HepG2 (cell line): ENCODE measurements around the gene MICALL2. TPM values are rescaled to one million over a fixed set of nuclear protein-coding genes. Genes with fewer than 3 reads are reported as not detected.

Experiments used
- ATAC-seq: fragments of 200-7000 bp; cut with Tn5 transposase; 3 replicates; pipeline ENCODE4 v1.9.1; 2020; ENCODE audit warnings: mild to moderate bottlenecking, moderate library complexity
- Bru-seq: library from RNA; stranded (reverse); fragments of 400-500 nt; gene quantifications from one replicate; lab custom pipeline; 2021; lab: Mats Ljungman, UMichigan
- BruChase-seq, 2 experiments: library from RNA; stranded (reverse); fragments of 400-500 nt; gene quantifications; one replicate each; lab custom pipeline; 2021; lab: Mats Ljungman, UMichigan
- BruUV-seq: library from RNA; stranded (reverse); fragments of 400-500 nt; replicated peaks from 2 replicates; lab custom pipeline; 2021; lab: Mats Ljungman, UMichigan
- CTCF ChIA-PET: fragments of 300-600 bp; formaldehyde crosslinking; extraction: SDS; loops from one replicate; lab custom pipeline; 2021; ENCODE audit warnings: low total read pairs, inconsistent platforms, low intra/inter-chr PET ratio; lab: Yijun Ruan, JAX
- POLR2A ChIA-PET: fragments of 350-600 bp; sonication (Branson Sonifier 250); formaldehyde crosslinking; loops from one replicate; lab custom pipeline; 2020; ENCODE audit warnings: antibody characterized with exemption, inconsistent platforms; lab: Yijun Ruan, JAX
- DNase-seq: peaks from one replicate; pipeline ENCODE4 v3.0.0-alpha.2; 2015; ENCODE audit warnings: low spot score
- FAIRE-seq: peaks from 3 replicates; lab custom pipeline; 2011; peaks lifted over from hg19 to GRCh38; lab: Jason Lieb, UNC
- H2AFZ ChIP-seq: one replicate; pipeline ENCODE4 v1.6.1; 2011; ENCODE audit warnings: low read length, inconsistent platforms
- H3K27ac ChIP-seq: fragments of 300-600 bp; 3 replicates; pipeline ENCODE4 v1.8.0; 2011; ENCODE audit warnings: mixed run types, mild to moderate bottlenecking, mixed read lengths, low read length, inconsistent platforms; ENCODE audit not compliant: insufficient read depth; ENCODE audit errors: extremely low read length
- H3K27me3 ChIP-seq, 2 experiments: fragments of 200-600 bp in 1 of 2; 2 replicates in 1 of 2; 3 replicates in 1 of 2; pipeline versions ENCODE4 v1.6.0 to v1.8.0; 2011; ENCODE audit warnings: low read length in 2 of 2, mild to moderate bottlenecking in 2 of 2, moderate library complexity in 2 of 2, inconsistent platforms in 1 of 2; ENCODE audit not compliant: insufficient read depth in 2 of 2, control insufficient read depth in 1 of 2
- H3K36me3 ChIP-seq, 2 experiments: fragments of 200-600 bp in 1 of 2; replicated peaks in 1 of 2; 2 replicates in 1 of 2; 3 replicates in 1 of 2; pipeline versions ENCODE4 v1.5.1 to v1.8.0; 2011; ENCODE audit warnings: low read length in 2 of 2, inconsistent platforms in 1 of 2; ENCODE audit not compliant: insufficient read depth in 2 of 2, control insufficient read depth in 1 of 2
- H3K4me1 ChIP-seq: 2 replicates; pipeline ENCODE4 v1.5.1; 2012; ENCODE audit warnings: low read length, inconsistent platforms; ENCODE audit not compliant: insufficient read depth
- H3K4me2 ChIP-seq: 2 replicates; pipeline ENCODE4 v1.6.0; 2011; ENCODE audit warnings: low read depth, low read length, inconsistent platforms
- H3K4me3 ChIP-seq, 3 experiments: fragments of 200-600 bp in 1 of 3; sonication (generic), shearing (Covaris generic) in 1 of 3; replicated peaks in 1 of 3; 2 replicates each; pipeline ENCODE4 v1.5.1; 2011 to 2016; ENCODE audit warnings: low read length in 3 of 3, inconsistent platforms in 2 of 3, low read depth in 2 of 3, mild to moderate bottlenecking in 2 of 3, control low read depth in 1 of 3, mixed read lengths in 1 of 3; ENCODE audit not compliant: insufficient read depth in 1 of 3
- H3K79me2 ChIP-seq: one replicate; pipeline ENCODE4 v1.6.1; 2011; ENCODE audit warnings: low read length, inconsistent platforms; ENCODE audit not compliant: insufficient read depth
- H3K9ac ChIP-seq: 2 replicates; pipeline ENCODE4 v1.6.0; 2011; ENCODE audit warnings: mild to moderate bottlenecking, low read depth, low read length, inconsistent platforms; ENCODE audit not compliant: insufficient read depth
- H3K9me3 ChIP-seq: 2 replicates; pipeline ENCODE4 v1.5.1; 2012; ENCODE audit warnings: mild to moderate bottlenecking, low read length
- H4K20me1 ChIP-seq: 2 replicates; pipeline ENCODE4 v1.6.0; 2011; ENCODE audit warnings: inconsistent platforms, mild to moderate bottlenecking, low read length, moderate library complexity; ENCODE audit not compliant: insufficient read depth
- FLYWCH1 ChIP-seq: sonication (generic); formaldehyde crosslinking; IDR thresholded peaks from 2 replicates; pipeline ENCODE4 v1.8.1; 2023; ENCODE audit warnings: mild to moderate bottlenecking, missing genetic modification reagents
- FOXO1 ChIP-seq: sonication (generic); formaldehyde crosslinking; IDR thresholded peaks from 2 replicates; pipeline ENCODE4 v1.4.0; 2020; ENCODE audit warnings: missing genetic modification reagents
- HOXA3 ChIP-seq: sonication (generic); formaldehyde crosslinking; IDR thresholded peaks from 2 replicates; pipeline ENCODE4 v1.5.0; 2020; ENCODE audit warnings: missing genetic modification reagents
- HOXA5 ChIP-seq: sonication (generic); formaldehyde crosslinking; IDR thresholded peaks from 2 replicates; pipeline ENCODE4 v1.4.0; 2020; ENCODE audit warnings: missing genetic modification reagents
- POLR2G ChIP-seq: fragments of 200-400 bp; formaldehyde crosslinking; IDR thresholded peaks from 2 replicates; pipeline ENCODE4 v1.6.1; 2018; ENCODE audit warnings: mild to moderate bottlenecking, low read depth, low read length, moderate library complexity
- RFXAP ChIP-seq: sonication (generic); formaldehyde crosslinking; IDR thresholded peaks from 2 replicates; pipeline ENCODE4 v1.4.0; 2020; ENCODE audit warnings: missing genetic modification reagents, borderline replicate concordance
- RXRB ChIP-seq: IDR thresholded peaks from 2 replicates; pipeline ENCODE4 v1.6.1; 2016; ENCODE audit warnings: borderline replicate concordance, missing genetic modification reagents, missing compliant biosample characterization
- WIZ ChIP-seq: sonication (generic); formaldehyde crosslinking; IDR thresholded peaks from 2 replicates; pipeline ENCODE4 v1.5.1; 2020; ENCODE audit warnings: mild to moderate bottlenecking, missing genetic modification reagents
- ZBTB1 ChIP-seq: sonication (generic); formaldehyde crosslinking; IDR thresholded peaks from 2 replicates; pipeline ENCODE4 v1.4.0; 2020; ENCODE audit warnings: missing genetic modification reagents, borderline replicate concordance
- ZNF138 ChIP-seq: sonication (generic); formaldehyde crosslinking; IDR thresholded peaks from 2 replicates; pipeline ENCODE4 v1.5.0; 2020; ENCODE audit warnings: mild to moderate bottlenecking, low read depth, missing genetic modification reagents
- ZNF253 ChIP-seq: sonication (generic); formaldehyde crosslinking; IDR thresholded peaks from 2 replicates; pipeline ENCODE4 v1.8.0; 2022; ENCODE audit warnings: mild to moderate bottlenecking, missing genetic modification reagents, borderline replicate concordance
- ZNF280D ChIP-seq: sonication (generic); formaldehyde crosslinking; IDR thresholded peaks from 2 replicates; pipeline ENCODE4 v1.5.1; 2020; ENCODE audit warnings: mild to moderate bottlenecking, missing genetic modification reagents
- ZNF547 ChIP-seq: sonication (generic); formaldehyde crosslinking; IDR thresholded peaks from 2 replicates; pipeline ENCODE4 v1.5.1; 2020; ENCODE audit warnings: mild to moderate bottlenecking, missing genetic modification reagents
- ZNF678 ChIP-seq: sonication (generic); formaldehyde crosslinking; IDR thresholded peaks from 2 replicates; pipeline ENCODE4 v1.4.0; 2020; ENCODE audit warnings: mild to moderate bottlenecking, missing genetic modification reagents
- WGBS: methylation state at CpG from one replicate; pipeline ENCODE4 v1.1.6; 2017; ENCODE audit warnings: low lambda C conversion rate; 5-methylcytosine and 5-hydroxymethylcytosine counted together
- in situ Hi-C: cut with HindIII; loops from 2 replicates; pipeline ENCODE4 v1.10.0; 2017; ENCODE audit warnings: low pct_unique_long_range_greater_than_20kb; ENCODE audit not compliant: extremely low pct_ligation_motif_present
- intact Hi-C: fragments of 100-400 bp; cut with micrococcal nuclease; formaldehyde crosslinking; loops from one replicate; pipeline ENCODE4 v1.10.0; 2022; ENCODE audit not compliant: unreplicated experiment
- long read RNA-seq, 2 experiments: library from RNA in 1 of 2; library from polyadenylated mRNA in 1 of 2; stranded (forward) in 1 of 2; unstranded in 1 of 2; transcript quantifications; one replicate each; pipeline ENCODE4 v2.0.0, GENCODE V29; 2019 to 2022
- polyA minus RNA-seq, 3 experiments: library from RNA; depleted of rRNA, polyadenylated mRNA; stranded (reverse); fragments of >200 nt; gene quantifications; 2 replicates each; pipeline ENCODE4 v1.2.3, GENCODE V29; 2011; ENCODE audit warnings: low replicate concordance in 1 of 3
- polyA plus RNA-seq, 8 experiments: library from polyadenylated mRNA; depleted of rRNA in 3 of 8; stranded (reverse) in 7 of 8; unstranded in 1 of 8; fragments of >200 nt; fragmentation: Illumina TruSeq in 4 of 8; extraction: Trizol in 4 of 8; gene quantifications; 2 replicates each; pipeline versions ENCODE4 v1.2.1 to v1.2.3, GENCODE V29; 2011 to 2016; ENCODE audit warnings: low read depth in 4 of 8, missing spikeins in 1 of 8, mixed read lengths in 1 of 8; ENCODE audit not compliant: insufficient read depth in 1 of 8
- total RNA-seq, 5 experiments: library from RNA; depleted of rRNA; stranded (reverse); fragments of >200 nt; fragmentation: Illumina TruSeq; extraction: Trizol; gene quantifications; 2 replicates each; pipeline ENCODE4 v1.2.3, GENCODE V29; 2016; ENCODE audit warnings: low read depth in 1 of 5
- TF ChIP-seq, protein P1 (sequence below): sonication (generic); formaldehyde crosslinking; IDR thresholded peaks from 2 replicates; pipeline ENCODE4 v1.8.1; 2023; ENCODE audit warnings: missing genetic modification reagents, mild to moderate bottlenecking, borderline replicate concordance

Gene MICALL2
- total RNA-seq (2016; rRNA removed; fragmentation: Illumina TruSeq; extraction: Trizol) (1.8 and 5.8 TPM in 2 replicates), polyA plus RNA-seq (2011; rRNA removed) (12.4 and 15.0 TPM in 2 replicates), polyA minus RNA-seq (2011; rRNA and poly(A)+ RNA removed; ENCODE audit: low replicate concordance) (17.6 and 22.4 TPM in 2 replicates), Bru-seq, nascent RNA (percentile 41 among the genes with signal in this experiment), BruChase-seq, experiment 1, labeled RNA remaining after a 6-hour chase (percentile 55 among the genes with signal in this experiment), BruChase-seq, experiment 2, labeled RNA remaining after a 2-hour chase (percentile 48 among the genes with signal in this experiment)
- total RNA-seq (2016; cell fraction: cytosol; rRNA removed; fragmentation: Illumina TruSeq; extraction: Trizol; ENCODE audit: low read depth), result 5.5 and 6.3 TPM in 2 replicates
- 2.1 and 6.3 TPM in 2 replicates for total RNA-seq (2016; cell fraction: insoluble cytoplasmic fraction; rRNA removed; fragmentation: Illumina TruSeq; extraction: Trizol)
- 2.9 and 3.0 TPM in 2 replicates for total RNA-seq (2016; cell fraction: membrane; rRNA removed; fragmentation: Illumina TruSeq; extraction: Trizol)
- 7.9 and 10.2 TPM in 2 replicates for total RNA-seq (2016; cell fraction: nucleus; rRNA removed; fragmentation: Illumina TruSeq; extraction: Trizol)
- 2.3 and 4.4 TPM in 2 replicates for polyA plus RNA-seq (2011; cell fraction: cytosol; rRNA removed)
- polyA plus RNA-seq (2011; cell fraction: nucleus; rRNA removed), result 231 and 294 TPM in 2 replicates
- 5.9 and 10.1 TPM in 2 replicates for polyA plus RNA-seq (2012)
- 1.1 and 1.7 TPM in 2 replicates for polyA plus RNA-seq (2016; cell fraction: cytosol; fragmentation: Illumina TruSeq; extraction: Trizol; ENCODE audit: low read depth)
- 1.9 and 2.3 TPM in 2 replicates for polyA plus RNA-seq (2016; cell fraction: insoluble cytoplasmic fraction; fragmentation: Illumina TruSeq; extraction: Trizol; ENCODE audit: low read depth)
- polyA plus RNA-seq (2016; cell fraction: membrane; fragmentation: Illumina TruSeq; extraction: Trizol; ENCODE audit: low read depth), result 1.3 and 1.7 TPM in 2 replicates
- 32.1 and 32.9 TPM in 2 replicates for polyA plus RNA-seq (2016; cell fraction: nucleus; fragmentation: Illumina TruSeq; extraction: Trizol; ENCODE audit: insufficient read depth, low read depth)
- 2.2 and 2.5 TPM in 2 replicates for polyA minus RNA-seq (2011; cell fraction: cytosol; rRNA and poly(A)+ RNA removed)
- 26.2 and 30.8 TPM in 2 replicates for polyA minus RNA-seq (2011; cell fraction: nucleus; rRNA and poly(A)+ RNA removed)
- long read RNA-seq, experiment 1, partial matches to known transcripts, result 1 of 4 reads
- long read RNA-seq, experiment 1, other reads (novel, unspliced or antisense), result 3 of 4 reads
- long read RNA-seq, experiment 2, partial matches to known transcripts, result 3 of 7 reads
- long read RNA-seq, experiment 2, other reads (novel, unspliced or antisense), result 2 of 7 reads

GRCh38 chr7:1458683-1459511, at the start of gene MICALL2:
TSS of gene MICALL2 (minus strand) at chr7:1459470. CDS start at chr7:1459326, 144 bp downstream.
- in situ Hi-C loops, result no loop called here
- H3K27me3 ChIP-seq, result no peaks in the 10 kb centered on the region
- FAIRE-seq (no peak), DNase-seq (peak; percentile 49), ATAC-seq (peak; percentile 49)
- H4K20me1 ChIP-seq, result no peaks in the 10 kb centered on the region
- H3K9ac ChIP-seq, result peak within 1 kb of the TSS; percentile 75
- peaks cover 78% of the 10 kb centered on the region for H3K4me1 ChIP-seq
- TSS peak; percentile 81 for BruUV-seq
- peak within 1 kb of the TSS; percentile 85 to 86 (median 86) for H3K4me3 ChIP-seq
- H3K36me3 ChIP-seq, result no peaks in the 10 kb centered on the region
- peaks cover 28% of the 10 kb centered on the region for H3K79me2 ChIP-seq
- intact Hi-C loops, result loop anchor here (5.0 kb wide), 1 partner anchor 642 kb away; no protein-coding TSS in a partner anchor
- 1% methylated on average over 15 of the region's 69 CpGs for WGBS
- H2AFZ ChIP-seq, result no peak within 1 kb of the TSS
- no peaks in the 10 kb centered on the region for H3K9me3 ChIP-seq
- ChIA-PET POLR2A (interaction anchor here (0.7 to 2.7 kb wide), 5 partner anchors 8 to 259 kb away, joined by 3 to 13 read pairs (median 6); partner anchors contain the start of gene TMEM184A), CTCF (no interaction called here)
- peak within 1 kb of the TSS; percentile 77 for H3K27ac ChIP-seq
- peak within 1 kb of the TSS; percentile 95 for H3K4me2 ChIP-seq
- no peak for TF ChIP-seq ZBTB1 (CRISPR knock-in tag)
- TF ChIP-seq ZNF678, result no peak
- TF ChIP-seq, protein P1, sequence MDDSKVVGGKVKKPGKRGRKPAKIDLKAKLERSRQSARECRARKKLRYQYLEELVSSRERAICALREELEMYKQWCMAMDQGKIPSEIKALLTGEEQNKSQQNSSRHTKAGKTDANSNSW (CRISPR knock-in tag), result no peak
- TF ChIP-seq ZNF253 (CRISPR knock-in tag), result no peak
- TF ChIP-seq ZNF547, result no peak; the same call in 1 of the 2 replicates
- 0 out of 2 replicates have a peak, but pooled peaks have one; percentile 37 for TF ChIP-seq ZNF138 (CRISPR knock-in tag)
- TF ChIP-seq POLR2G, result peak; percentile 98
- TF ChIP-seq FOXO1, result no peak
- 0 out of 2 replicates have a peak, but pooled peaks have one; percentile 37 for TF ChIP-seq ZNF280D (CRISPR knock-in tag)
- TF ChIP-seq HOXA3, result peak; percentile 66
- TF ChIP-seq WIZ (CRISPR knock-in tag), result no peak
- no peak for TF ChIP-seq RXRB (CRISPR knock-in tag)
- TF ChIP-seq RFXAP (CRISPR knock-in tag), result 0 out of 2 replicates have a peak, but pooled peaks have one; percentile 18
- TF ChIP-seq HOXA5, result peak; percentile 13; the same call in 1 of the 2 replicates
- no peak for TF ChIP-seq FLYWCH1 (CRISPR knock-in tag)
